MCF 10A (cell line): Measurements from ENCODE around the gene CACNA1C. TPM values are rescaled to one million over a fixed set of nuclear protein-coding genes. Genes with fewer than 3 reads are reported as not detected.

Source experiments
- BruUV-seq: library from RNA; stranded (reverse); fragments of 400-500 nt; replicated peaks from 2 replicates; lab custom pipeline; 2021; lab: Mats Ljungman, UMichigan
- CTCF ChIA-PET: fragments of 300-600 bp; sonication (Branson Sonifier 250); formaldehyde crosslinking; extraction: SDS; loops from one replicate; lab custom pipeline; 2021; ENCODE audit warnings: antibody characterized with exemption, inconsistent platforms; lab: Yijun Ruan, JAX
- POLR2A ChIA-PET: fragments of 300-600, 350-650 bp; sonication (Branson Sonifier 250); formaldehyde crosslinking; extraction: SDS; loops from one replicate; lab custom pipeline; 2020; ENCODE audit warnings: antibody characterized with exemption, inconsistent platforms; lab: Yijun Ruan, JAX
- DNase-seq: peaks from one replicate; pipeline ENCODE4 v3.0.0-alpha.2; 2018; ENCODE audit not compliant: unreplicated experiment
- H3K27ac Mint-ChIP-seq: one replicate; pipeline ENCODE4 v1.8.0; 2022; ENCODE audit warnings: mild to moderate bottlenecking, low read depth, mixed read lengths; ENCODE audit not compliant: unreplicated experiment
- H3K27me3 Mint-ChIP-seq: one replicate; pipeline ENCODE4 v1.8.0; 2022; ENCODE audit warnings: mixed read lengths; ENCODE audit not compliant: insufficient read depth, unreplicated experiment
- H3K36me3 Mint-ChIP-seq: one replicate; pipeline ENCODE4 v1.8.0; 2022; ENCODE audit warnings: mild to moderate bottlenecking, moderate library complexity, mixed read lengths; ENCODE audit not compliant: insufficient read depth, unreplicated experiment
- H3K4me1 Mint-ChIP-seq: one replicate; pipeline ENCODE4 v1.8.0; 2022; ENCODE audit warnings: mixed read lengths; ENCODE audit not compliant: insufficient read depth, unreplicated experiment
- H3K4me3 Mint-ChIP-seq: one replicate; pipeline ENCODE4 v1.8.0; 2022; ENCODE audit warnings: mild to moderate bottlenecking, moderate library complexity, mixed read lengths; ENCODE audit not compliant: unreplicated experiment
- H3K9me3 Mint-ChIP-seq: one replicate; pipeline ENCODE4 v1.8.0; 2022; ENCODE audit warnings: mixed read lengths; ENCODE audit not compliant: unreplicated experiment
- CTCF ChIP-seq: fragments of 200-600 bp; IDR thresholded peaks from one replicate; pipeline ENCODE4 v1.8.0; 2022; ENCODE audit warnings: antibody characterized with exemption, mild to moderate bottlenecking; ENCODE audit not compliant: unreplicated experiment
- intact Hi-C: fragments of 100-400 bp; cut with micrococcal nuclease; formaldehyde crosslinking; loops from 2 replicates; pipeline ENCODE4 v1.14.1; 2022
- total RNA-seq: library from RNA; stranded (reverse); gene quantifications from 2 replicates; pipeline ENCODE4 v1.2.3, GENCODE V29; 2022

Gene CACNA1C
- total RNA-seq, 1 experiment from 2014 or later, result not detected

GRCh38 chr12:2082321-2082720 lies 29.5 kb downstream of the CACNA1C start:
- intact Hi-C loops, result no loop called here
- Mint-ChIP-seq H3K27ac (no peak overlapping the region), H3K27me3 (peaks cover 9% of the 10 kb centered on the region), H3K4me1 (peaks cover 9% of the 10 kb centered on the region), H3K9me3 (peaks cover 7% of the 10 kb centered on the region), H3K4me3 (no peak overlapping the region), H3K36me3 (no peaks in the 10 kb centered on the region)
- no TSS peak for BruUV-seq
- no peak for DNase-seq
- CTCF ChIA-PET, result no interaction called here
- POLR2A ChIA-PET, result no interaction called here
- TF ChIP-seq CTCF, result no peak

- no peak for DNase-seq
- Mint-ChIP-seq H3K27me3 (peaks cover 9% of the 10 kb centered on the region), H3K9me3 (peaks cover 7% of the 10 kb centered on the region), H3K27ac (no peak overlapping the region), H3K4me1 (peaks cover 9% of the 10 kb centered on the region), H3K4me3 (no peak overlapping the region), H3K36me3 (no peaks in the 10 kb centered on the region)
- intact Hi-C loops, result no loop called here
- no TSS peak for BruUV-seq
- no peak for TF ChIP-seq CTCF
- ChIA-PET CTCF (interaction anchor here (0.6 kb wide), 1 partner anchor 199 kb away, joined by 3 read pairs; no protein-coding TSS in a partner anchor), POLR2A (no interaction called here)
Observed at GRCh38 chr12:2083008-2083407, 30.2 kb downstream of the CACNA1C start.

- Mint-ChIP-seq H3K4me1 (peaks cover 9% of the 10 kb centered on the region), H3K4me3 (no peak overlapping the region), H3K9me3 (peaks cover 7% of the 10 kb centered on the region), H3K36me3 (no peaks in the 10 kb centered on the region), H3K27ac (no peak overlapping the region), H3K27me3 (peaks cover 9% of the 10 kb centered on the region)
- no peak for DNase-seq
- TF ChIP-seq CTCF, result no peak
- no TSS peak for BruUV-seq
- intact Hi-C loops, result no loop called here
- ChIA-PET POLR2A (no interaction called here), CTCF (interaction anchor here (0.6 kb wide), 1 partner anchor 199 kb away, joined by 3 read pairs; no protein-coding TSS in a partner anchor)
Observed at GRCh38 chr12:2083561-2083960, 30.8 kb downstream of the CACNA1C start.

- peaks cover 9% of the 10 kb centered on the region for H3K27me3 Mint-ChIP-seq
- ChIA-PET CTCF (interaction anchor here (0.5 to 1.0 kb wide), 4 partner anchors 38 to 500 kb away, joined by 3 read pairs; no protein-coding TSS in a partner anchor), POLR2A (interaction anchor here (0.6 kb wide), 1 partner anchor 77 kb away, joined by 4 read pairs; no protein-coding TSS in a partner anchor)
- TF ChIP-seq CTCF, result no peak
- peaks cover 7% of the 10 kb centered on the region for H3K9me3 Mint-ChIP-seq
- intact Hi-C loops, result no loop called here
- H3K27ac Mint-ChIP-seq, result no peak overlapping the region
- no peaks in the 10 kb centered on the region for H3K36me3 Mint-ChIP-seq
- DNase-seq, result peak; percentile 26
- H3K4me1 Mint-ChIP-seq, result peaks cover 9% of the 10 kb centered on the region
- no TSS peak for BruUV-seq
- H3K4me3 Mint-ChIP-seq, result no peak overlapping the region
Observed at GRCh38 chr12:2084553-2085296, 31.9 kb downstream of the CACNA1C start.
